Gastrocnemius medialis (tissue), 4 donors: ENCODE measurements around the gene KBTBD2.

Source experiments
- POLR2A ChIP-seq, 2 donors: fragments of 450-650 bp; IDR thresholded peaks; one replicate each; pipeline ENCODE4 v1.6.1; 2017; ENCODE audit warnings: antibody characterized with exemption in 2 of 2, mild to moderate bottlenecking in 2 of 2, moderate library complexity in 2 of 2
- TF ChIP-seq, protein P1 (sequence below), 5 experiments: fragments of 450-650 bp in 3 of 5; fragments of 200-600 bp in 2 of 5; sonication (generic) in 2 of 5; IDR thresholded peaks in 4 of 5; conservative IDR thresholded peaks in 1 of 5; 1 replicate in 4 of 5; 2 replicates in 1 of 5; pipeline ENCODE4 v1.5.1; 2016 to 2019; ENCODE audit warnings: antibody characterized with exemption in 5 of 5, mild to moderate bottlenecking in 3 of 5, moderate library complexity in 3 of 5

DNA sequence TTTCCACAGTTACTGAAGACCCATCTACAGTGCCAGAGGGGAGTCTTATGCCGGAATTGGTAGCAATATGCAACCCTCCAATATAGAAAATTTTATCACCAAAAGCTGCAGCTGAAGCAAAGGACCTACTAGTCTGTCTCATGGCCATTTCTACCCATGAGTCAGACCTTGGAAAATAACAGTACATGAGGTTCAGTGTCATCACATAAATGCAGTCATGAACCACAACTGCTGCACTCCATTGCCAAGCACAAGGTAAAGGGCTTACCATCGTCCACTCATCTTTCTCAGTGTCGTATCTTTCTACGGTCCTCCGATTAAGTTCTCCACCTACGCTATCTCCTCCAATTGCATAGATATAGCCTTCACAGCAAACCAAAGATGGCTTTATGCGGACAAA is 21.8 kb downstream of the KBTBD2 start:
- no peak for TF ChIP-seq POLR2A (IDR thresholded peaks at IDR 0.05)
- TF ChIP-seq, protein P1, sequence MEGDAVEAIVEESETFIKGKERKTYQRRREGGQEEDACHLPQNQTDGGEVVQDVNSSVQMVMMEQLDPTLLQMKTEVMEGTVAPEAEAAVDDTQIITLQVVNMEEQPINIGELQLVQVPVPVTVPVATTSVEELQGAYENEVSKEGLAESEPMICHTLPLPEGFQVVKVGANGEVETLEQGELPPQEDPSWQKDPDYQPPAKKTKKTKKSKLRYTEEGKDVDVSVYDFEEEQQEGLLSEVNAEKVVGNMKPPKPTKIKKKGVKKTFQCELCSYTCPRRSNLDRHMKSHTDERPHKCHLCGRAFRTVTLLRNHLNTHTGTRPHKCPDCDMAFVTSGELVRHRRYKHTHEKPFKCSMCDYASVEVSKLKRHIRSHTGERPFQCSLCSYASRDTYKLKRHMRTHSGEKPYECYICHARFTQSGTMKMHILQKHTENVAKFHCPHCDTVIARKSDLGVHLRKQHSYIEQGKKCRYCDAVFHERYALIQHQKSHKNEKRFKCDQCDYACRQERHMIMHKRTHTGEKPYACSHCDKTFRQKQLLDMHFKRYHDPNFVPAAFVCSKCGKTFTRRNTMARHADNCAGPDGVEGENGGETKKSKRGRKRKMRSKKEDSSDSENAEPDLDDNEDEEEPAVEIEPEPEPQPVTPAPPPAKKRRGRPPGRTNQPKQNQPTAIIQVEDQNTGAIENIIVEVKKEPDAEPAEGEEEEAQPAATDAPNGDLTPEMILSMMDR (IDR thresholded peaks at IDR 0.05 in 4 of 5, conservative IDR thresholded peaks at IDR 0.05 in 1 of 5) = no peak
